Stimulated activated CD4-positive, alpha-beta T cell treated with anti-CD3 and anti-CD28 coated beads, Interleukin-1b, Interleukin-23, amount 100 ng/mL, for 48 hours (primary cell): ENCODE measurements around the gene HDGFL2.
A peak's percentile ranks its signal among the peaks of the same experiment; 100 is the strongest.

ENCODE experiments used
- DNase-seq: peaks from one replicate; pipeline ENCODE4 v3.0.0-alpha.2; 2020

HDGFL2 gene

DNA sequence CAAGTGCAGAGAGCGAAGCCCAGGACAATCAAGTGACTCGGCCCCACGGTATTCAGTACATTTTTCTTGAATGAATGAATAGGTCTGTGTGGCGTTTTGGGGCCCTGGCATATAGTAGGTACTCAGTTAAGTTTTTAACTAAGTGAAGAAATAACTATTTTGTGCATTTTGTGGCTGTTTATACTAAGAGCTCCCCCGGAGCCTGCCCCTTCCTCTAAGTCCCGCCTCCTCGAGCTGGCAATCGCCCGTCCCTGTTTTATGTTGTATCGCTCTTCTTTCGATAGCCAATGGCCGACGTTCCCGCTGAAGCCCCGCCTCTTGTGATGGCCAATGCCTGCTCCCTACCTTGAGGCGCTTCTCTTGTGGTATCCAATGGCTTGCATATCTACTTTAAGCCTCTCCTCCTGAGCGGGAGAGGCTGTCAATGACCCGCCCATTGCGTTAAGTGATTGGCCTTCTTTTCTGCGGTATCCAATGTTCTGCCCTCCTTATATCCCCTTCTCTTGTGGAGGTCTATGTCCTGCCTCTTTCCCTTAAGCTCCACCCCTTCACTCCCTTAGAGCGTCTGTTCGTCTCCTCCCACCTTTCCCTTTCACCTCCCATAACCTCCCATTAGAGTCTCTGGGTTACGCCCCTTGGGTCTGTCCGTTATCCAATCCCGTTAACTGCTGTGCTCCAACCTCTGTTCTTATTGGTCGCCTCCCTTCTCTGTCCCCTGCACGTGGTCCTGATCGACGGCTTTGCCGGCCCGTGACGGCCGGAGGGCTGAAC is 509 bp upstream of the HDGFL2 start:
- DNase-seq, result peak; percentile 99

DNA sequence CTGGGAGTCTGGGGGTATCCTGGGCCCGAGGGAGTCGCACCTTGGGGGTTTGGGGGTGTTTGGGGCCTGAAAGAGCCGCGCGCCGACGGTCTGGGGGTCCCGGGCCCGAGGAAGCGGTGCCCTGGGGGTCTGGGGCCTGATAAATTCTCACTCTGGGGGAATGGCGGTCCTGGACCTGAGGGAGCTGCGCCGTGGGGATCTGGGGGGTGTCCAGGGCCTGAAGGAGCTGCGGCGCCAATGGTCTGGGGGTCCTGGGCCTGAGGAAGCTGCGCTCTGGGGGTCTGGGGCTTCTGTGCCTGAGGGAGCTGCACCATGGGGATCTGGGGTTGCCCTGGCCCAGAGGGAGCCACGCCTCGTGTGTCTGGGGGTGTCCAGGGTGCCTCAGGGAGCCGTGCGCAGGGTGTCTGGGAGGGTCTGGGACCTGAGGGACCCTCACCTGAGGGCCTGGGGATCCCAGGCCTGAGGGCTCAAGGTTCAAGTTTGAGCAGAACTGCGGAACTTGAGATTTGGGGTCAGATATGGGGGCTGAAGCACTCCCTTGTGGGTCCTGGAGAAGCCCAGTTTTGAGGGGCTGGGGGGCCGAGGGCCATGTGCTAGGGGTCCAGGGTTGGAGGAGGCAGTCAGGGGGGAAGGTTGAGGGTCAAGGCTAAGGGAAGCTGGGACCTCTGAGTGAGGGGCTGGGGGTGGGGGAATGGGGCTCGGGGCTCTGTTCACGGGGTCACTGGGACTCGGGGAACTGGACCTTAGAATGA is 1.1 kb downstream of the HDGFL2 start:
- no peak for DNase-seq

DNA sequence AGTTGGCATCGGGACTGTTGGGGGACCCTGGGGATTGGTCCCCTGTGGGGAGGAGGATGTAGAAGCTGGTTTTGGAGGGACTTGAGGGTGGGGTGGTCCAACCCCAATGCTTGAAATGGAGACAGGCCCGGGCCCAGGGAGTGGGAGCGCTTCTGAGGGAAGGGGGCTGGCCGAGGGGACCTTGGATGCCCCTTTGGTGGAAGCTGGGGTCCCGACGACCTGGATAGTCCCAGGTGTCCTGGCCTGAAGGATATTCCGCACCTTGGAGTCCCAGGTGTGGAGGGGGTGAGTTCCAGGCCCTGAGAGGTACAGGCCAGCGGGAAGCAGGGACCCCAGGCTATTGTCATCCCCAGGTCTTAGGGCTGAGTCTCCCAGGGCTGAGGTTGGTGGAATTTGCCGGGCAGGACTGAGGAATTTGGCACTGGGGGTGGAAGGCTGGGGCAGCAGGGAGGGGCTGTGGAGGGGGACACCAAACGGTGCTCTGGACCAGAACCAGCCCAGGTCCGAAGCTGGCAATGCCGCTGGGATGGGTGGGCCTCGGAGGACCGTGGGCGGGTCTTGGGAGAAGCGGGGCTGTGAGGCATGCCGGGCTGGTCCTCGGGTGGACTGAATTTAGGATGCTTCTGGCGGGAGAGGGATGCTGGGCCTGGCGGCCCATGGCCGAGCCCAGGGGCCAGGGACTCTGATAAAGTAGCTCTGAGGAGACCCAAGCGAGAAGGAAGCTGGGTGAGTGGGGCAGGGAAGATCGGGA is 1.8 kb downstream of the HDGFL2 start:
- DNase-seq, result no peak

DNA sequence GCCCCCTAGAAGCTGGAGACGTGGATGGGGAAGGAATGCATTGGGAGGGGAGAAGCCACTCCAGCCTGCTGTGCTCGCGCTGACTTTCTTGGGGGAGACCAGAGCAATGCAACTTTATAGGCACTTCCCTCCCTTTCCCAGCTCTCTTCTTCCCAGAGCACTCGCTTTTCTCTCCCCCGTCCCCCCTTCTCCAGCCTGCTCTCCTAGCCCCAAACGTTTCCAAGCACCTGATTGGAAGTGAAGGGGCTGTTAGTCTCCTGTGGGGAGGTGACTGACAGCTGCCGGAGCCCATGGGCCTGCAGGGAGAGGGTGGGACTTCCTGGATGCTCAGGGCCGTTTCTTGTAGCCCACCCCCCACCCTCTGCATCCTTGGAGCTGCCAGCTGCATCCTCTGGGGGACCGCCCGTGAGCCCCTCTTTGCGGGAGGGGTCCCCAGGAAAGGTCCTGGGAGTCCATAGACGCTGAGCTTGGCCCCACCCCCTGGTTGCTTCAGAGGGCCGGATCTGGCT is 2.5 kb downstream of the HDGFL2 start:
- peak; percentile 35 for DNase-seq

DNA sequence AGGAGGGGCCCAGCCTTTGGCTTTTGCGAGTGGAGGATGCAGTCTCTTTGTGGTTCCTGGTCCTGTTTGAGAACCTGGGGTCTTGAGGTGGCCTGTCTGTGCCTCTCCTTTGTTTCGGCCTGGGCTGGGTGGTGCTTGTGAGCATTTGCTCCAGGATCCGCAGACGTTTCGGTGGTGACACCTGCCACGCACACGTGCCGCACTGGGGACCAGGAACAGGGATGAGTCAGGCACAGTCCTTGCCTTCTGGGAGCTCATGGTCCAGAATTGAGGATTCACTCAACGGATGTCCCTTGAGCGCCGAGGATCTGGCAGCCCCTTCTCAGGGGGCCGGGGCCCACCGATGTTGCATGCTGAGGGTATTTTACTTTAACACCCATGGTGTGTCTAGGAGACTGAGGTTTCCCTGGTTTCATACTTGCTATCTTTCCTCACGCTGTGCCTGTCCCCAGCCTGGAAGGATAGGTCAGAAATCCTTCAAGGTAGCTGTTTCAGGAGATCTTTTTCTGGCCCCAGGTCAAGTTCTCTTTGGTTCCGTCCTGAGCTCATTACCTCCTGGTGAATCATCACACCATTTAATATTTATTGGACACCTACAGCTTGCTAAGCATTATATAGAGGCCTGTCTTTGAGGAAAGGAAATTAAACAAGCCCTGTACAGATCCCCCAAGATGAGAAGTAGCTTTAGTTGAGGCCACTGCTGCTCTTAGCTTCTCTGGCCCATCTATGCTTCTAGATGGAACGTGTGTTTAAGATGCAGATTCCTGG is 5.1 kb downstream of the HDGFL2 start:
- DNase-seq, result no peak

DNA sequence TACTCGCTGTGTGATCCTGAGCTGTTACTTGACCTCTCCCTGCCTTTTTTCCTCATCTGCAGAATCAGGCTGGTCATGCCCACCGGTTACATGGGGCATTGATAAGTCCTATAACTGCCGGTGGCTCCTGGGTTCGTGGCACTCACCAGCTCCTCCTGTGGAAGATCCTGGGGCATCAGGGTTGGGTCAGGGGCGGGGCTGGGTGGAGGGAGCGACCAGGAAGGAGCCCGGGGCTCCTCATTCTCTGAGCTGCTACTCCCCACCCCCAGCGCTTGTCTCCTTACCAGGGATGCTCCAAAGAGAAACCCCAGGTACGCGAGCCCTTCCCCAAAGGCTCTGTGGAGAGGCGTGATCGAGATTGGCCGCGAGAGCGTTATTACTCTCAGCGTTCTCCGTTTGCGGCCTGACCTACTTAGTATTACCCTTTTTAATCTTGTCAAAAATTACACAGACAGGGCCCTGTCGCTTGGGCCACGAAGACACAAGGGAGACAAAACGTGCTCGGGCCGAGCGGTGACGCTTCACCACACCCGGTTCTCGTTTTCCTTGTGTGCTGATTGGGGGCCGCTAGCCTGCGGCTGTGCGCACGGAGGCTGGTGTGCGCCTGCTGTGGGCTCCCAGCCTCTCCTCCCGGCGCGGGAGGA is 10.7 kb downstream of the HDGFL2 start:
- DNase-seq, result no peak

DNA sequence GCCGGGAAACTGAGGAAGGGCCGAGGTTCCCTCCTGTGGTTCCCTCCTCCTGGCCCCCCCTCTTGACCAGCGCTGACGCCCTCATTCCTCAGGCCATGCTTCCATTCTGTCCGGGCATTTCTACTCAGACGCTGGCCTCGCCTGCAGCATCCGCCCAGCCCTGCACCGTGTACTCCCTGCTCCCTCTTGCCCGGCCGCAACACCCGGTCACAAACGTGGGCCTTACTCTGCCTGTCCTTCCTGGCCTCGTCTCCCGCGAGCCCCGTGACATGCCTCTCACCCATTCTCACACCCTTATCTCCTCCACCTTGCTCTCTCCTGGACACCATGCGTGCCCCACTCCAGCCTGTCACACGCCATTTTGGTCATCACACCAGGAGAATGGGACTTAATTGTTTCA is 11.3 kb downstream of the HDGFL2 start:
- DNase-seq, result no peak

DNA sequence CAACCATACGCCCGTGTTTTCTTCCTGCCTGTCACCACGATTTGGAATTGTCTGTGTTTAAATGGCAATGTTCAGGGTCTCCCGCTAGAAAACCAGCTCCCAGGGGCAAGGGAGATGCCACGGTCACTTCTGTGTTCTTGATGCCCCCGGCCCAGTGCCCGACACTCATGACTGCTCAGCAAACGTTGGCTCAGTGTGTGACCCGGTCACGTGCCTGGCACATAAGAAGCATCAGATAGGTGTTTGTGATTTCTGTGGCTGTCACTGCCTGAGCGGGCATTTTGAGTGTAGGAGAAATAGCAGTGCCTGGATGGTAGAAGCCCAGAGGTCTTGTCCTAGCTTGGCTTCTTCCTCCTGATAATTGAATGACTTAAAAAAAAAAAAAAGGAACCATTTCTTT is 15.5 kb downstream of the HDGFL2 start:
- DNase-seq, result no peak

DNA sequence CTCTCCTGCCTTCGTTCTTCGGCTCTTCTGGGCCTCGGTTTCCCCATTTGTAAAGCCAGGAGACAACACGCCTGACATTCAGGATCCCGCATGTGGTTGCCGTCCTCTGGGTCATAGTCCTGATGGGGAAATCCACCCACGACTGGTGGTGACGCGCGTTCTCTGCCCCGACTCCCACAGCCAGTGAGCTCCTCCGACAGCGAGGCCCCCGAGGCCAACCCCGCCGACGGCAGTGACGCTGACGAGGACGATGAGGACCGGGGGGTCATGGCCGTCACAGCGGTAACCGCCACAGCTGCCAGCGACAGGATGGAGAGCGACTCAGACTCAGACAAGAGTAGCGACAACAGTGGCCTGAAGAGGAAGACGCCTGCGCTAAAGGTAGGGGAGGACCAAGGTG is 16.4 kb downstream of the HDGFL2 start:
- no peak for DNase-seq

DNA sequence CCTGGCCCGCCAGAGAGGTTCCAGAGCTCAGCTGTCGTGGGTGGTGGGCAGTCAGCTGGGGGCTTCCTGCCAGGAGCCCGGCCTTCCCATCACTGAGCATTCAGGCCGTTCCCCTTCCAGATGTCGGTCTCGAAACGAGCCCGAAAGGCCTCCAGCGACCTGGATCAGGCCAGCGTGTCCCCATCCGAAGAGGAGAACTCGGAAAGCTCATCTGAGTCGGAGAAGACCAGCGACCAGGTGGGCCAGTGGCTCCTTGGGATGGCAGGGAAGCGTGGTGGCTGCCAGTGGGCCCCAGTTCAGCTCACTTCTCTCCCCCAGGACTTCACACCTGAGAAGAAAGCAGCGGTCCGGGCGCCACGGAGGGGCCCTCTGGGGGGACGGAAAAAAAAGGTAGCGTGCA is 19.3 kb downstream of the HDGFL2 start:
- DNase-seq, result no peak

DNA sequence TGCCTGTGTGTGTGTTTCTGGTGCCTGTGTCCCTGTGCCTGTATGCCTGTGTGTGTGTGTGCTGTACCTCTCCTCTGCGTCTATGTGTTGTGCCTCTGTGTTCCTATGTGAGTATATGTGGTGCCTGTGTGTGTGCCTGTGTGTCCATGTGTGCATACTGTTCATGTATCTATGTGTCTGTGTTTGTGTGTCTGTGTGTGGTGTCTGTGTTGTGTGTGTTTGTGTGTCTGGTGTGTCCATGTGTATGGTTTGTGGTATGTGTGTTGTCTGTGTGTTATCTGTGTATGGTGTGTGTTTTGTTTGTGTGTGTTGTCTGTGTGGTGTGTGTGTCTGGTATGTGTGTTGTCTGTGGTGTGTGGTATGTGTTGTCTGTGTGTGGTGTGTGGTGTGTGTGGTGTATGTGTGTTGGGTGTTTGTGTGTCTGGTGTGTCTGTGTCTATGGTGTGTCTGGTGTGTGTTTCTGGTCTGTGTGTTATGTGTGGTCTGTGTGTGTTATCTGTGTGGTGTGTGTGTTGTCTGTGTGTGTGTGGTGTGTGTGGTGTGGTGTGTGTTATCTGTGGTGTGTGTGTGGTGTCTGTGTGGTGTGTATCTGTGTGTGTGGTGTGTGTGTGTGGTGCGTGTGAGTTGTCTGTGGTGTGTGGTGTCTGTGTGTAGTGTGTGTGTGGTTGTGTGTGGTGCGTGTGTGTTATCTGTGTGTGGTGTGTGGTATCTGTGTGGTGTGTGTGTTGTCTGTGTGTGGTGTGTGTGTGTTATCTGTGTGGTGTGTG is 20.4 kb downstream of the HDGFL2 start:
- no peak for DNase-seq

DNA sequence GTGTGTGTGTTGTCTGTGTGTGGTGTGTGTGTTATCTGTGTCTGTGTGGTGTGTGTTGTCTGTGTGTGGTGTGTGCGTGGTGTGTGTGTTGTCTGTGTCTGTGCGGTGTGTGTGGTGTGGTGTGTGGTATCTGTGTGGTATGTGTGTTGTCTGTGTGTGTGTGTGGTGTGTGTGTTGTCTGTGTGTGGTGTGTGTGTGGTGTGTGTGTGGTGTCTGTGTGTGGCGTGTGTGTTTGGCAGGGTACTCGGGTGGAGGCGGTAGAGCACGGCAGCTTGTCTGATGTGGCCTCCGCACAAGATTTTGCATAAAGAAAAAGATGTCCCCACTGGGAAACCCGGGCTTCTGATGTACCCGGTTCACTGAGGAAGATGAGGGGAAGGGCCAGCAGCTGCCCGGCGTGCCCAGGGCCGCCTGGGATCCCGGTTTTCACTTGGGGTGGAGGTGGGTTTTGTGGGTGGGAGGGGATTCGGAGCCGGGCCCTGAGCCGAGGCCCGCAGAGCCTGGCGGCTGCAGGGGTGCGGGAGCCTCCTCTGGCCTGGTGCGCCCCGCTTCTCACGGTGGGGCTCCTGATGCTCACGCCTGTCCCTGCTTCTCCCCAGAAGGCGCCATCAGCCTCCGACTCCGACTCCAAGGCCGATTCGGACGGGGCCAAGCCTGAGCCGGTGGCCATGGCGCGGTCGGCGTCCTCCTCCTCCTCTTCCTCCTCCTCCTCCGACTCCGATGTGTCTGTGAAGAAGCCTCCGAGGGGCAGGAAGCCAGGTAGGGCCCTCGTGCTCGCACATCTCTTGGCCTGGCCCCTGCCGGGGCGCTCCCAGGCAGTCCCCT is 21.2 kb downstream of the HDGFL2 start:
- DNase-seq, result no peak

DNA sequence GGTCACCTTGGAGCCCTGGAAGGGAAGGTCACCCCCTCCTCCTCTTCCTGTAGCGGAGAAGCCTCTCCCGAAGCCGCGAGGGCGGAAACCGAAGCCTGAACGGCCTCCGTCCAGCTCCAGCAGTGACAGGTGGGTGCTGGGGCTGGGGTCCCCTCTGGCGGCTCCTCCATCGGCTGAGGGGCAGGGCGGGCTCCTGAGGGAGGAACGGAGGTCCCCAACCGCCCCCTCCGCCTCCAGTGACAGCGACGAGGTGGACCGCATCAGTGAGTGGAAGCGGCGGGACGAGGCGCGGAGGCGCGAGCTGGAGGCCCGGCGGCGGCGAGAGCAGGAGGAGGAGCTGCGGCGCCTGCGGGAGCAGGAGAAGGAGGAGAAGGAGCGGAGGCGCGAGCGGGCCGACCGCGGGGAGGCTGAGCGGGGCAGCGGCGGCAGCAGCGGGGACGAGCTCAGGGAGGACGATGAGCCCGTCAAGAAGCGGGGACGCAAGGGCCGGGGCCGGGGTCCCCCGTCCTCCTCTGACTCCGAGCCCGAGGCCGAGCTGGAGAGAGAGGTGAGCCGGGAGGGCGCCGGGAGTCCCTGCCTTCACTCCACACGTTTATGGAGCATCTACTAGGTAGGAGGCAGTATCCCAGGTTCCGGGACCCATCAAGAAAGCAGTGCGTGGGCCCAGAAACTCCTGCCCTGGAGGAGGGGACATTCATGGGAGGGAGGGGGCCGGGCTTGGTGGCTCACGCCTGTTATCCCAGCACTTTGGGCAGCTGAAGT is 22.0 kb downstream of the HDGFL2 start:
- no peak for DNase-seq

DNA sequence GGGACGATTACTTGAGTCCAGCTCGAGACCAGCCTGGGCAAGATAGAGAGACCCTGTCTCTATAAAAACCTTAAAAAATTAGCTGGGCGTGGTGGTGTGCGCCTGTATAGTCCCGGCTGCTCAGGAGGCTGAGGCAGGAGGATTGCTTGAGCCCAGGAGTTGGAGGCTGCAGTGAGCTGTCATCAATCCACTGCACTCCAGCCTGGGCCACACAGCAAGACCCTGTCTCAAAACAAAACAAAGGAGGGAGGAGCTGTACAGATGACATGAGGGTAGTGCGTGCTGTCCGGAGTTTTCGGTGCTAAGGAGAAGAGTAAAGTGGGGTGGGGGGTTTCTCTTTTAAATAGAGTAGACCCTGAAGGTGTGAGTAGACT is 22.6 kb downstream of the HDGFL2 start:
- DNase-seq, result no peak

DNA sequence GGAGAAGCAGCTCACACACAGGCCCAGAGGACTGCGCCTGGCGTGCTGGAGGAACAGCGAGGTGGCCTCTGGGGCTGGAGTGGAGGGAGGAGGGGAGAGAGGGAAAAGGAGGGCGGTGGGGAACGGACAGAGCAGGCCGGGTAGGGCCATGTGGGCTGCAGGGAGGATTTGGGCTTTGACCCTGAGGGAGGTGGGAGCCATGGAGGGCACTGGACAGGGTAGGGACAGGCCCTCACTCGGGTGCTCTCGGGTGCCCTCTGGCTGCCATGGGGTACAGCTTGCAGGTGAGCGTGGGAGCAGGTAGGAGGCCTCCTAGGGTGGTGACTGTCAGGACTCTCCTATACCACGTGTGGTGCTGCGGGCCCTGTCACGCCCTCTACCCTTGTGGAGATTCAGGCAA is 23.4 kb downstream of the HDGFL2 start:
- DNase-seq, result no peak

DNA sequence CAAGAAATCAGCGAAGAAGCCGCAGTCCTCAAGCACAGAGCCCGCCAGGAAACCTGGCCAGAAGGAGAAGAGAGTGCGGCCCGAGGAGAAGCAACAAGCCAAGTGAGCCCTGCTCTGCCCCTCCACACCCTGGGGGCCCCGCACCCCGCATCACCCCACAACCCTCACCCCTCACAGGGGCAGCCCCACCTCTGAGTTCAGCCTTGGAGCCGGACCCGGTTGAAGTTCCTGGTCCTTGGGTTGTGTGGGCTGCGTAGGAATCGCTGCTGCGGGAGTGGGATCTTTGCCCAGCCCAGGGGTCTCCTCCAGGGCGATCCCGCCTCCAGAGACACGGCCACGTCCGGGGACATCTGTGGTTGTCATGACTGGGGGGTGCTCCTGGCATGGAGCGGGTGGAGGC is 24.2 kb downstream of the HDGFL2 start:
- DNase-seq, result no peak

DNA sequence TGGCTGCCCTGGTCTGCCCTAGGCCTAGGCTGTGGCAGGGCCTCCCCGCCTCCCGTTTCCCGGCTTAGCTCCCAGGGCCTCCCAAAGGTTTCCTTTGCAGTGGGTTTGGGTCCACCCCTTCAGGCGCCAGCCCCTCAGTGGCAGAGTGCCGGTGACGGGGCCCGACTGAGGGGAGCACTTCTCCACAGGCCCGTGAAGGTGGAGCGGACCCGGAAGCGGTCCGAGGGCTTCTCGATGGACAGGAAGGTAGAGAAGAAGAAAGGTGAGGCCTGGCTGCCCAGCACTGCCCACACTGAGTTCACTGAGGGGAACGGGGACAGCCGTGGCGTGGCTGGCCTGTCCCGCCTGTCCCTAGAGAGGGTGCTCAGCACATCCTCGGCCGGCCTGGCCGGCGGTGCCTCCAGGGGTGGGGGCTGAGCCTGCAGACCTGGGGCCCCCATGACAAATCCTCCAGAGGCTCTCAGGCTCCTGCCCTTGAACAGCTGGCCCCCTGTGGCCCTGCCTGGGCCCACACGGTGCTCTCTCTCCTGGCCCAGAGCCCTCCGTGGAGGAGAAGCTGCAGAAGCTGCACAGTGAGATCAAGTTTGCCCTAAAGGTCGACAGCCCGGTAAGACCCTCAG is 25.8 kb downstream of the HDGFL2 start:
- DNase-seq, result no peak

DNA sequence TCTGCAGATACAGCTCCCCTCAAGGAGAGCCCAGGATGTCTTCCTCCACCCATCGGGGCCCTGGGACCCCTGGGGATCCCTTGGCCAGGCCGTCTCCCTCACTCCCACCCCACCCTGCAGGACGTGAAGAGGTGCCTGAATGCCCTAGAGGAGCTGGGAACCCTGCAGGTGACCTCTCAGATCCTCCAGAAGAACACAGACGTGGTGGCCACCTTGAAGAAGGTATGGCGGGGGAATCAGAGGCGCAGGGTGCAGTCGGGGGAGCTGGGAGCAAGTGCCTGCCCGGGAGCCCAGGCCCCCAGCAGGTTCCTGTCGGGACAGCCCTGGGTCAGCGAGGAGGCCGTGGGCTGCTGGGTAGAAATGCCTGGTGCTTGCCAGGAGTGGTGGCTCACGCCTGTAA is 26.6 kb downstream of the HDGFL2 start:
- no peak for DNase-seq

DNA sequence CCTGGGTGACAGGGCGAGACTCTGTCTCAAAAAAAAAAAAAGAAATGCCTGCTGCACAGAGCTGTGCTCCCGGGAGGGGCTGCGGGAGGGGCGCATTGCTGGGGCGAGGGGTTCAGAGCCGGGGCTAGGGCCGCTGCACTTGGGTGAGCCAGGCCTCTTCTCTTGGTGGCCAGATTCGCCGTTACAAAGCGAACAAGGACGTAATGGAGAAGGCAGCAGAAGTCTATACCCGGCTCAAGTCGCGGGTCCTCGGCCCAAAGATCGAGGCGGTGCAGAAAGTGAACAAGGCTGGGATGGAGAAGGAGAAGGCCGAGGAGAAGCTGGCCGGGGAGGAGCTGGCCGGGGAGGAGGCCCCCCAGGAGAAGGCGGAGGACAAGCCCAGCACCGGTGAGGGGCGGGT is 27.2 kb downstream of the HDGFL2 start:
- DNase-seq, result no peak
